Activated CD8-positive, alpha-beta T cell treated with anti-CD3 and anti-CD28 coated beads for 36 hours (primary cell): Measurements from ENCODE around the gene XRCC5. TPM values are rescaled to one million over a fixed set of nuclear protein-coding genes. Genes with fewer than 3 reads are reported as not detected.

Source experiments
- ATAC-seq: fragments of 200-7000 bp; cut with Tn5 transposase; one replicate; pipeline ENCODE4 v1.10.0; 2021; ENCODE audit warnings: mild to moderate bottlenecking, moderate library complexity
- CTCF ChIA-PET: fragments of 350-600 bp; sonication (Branson Sonifier 250); formaldehyde crosslinking; loops from one replicate; lab custom pipeline; 2021; ENCODE audit warnings: antibody characterized with exemption; lab: Charles Lee
- POLR2A ChIA-PET: fragments of 350-600 bp; sonication (Branson Sonifier 250); formaldehyde crosslinking; loops from one replicate; lab custom pipeline; 2021; ENCODE audit warnings: antibody characterized with exemption; lab: Charles Lee
- DNase-seq: peaks from one replicate; pipeline ENCODE4 v3.0.0-alpha.2; 2020
- H3K27ac Mint-ChIP-seq: one replicate; pipeline ENCODE4 v1.8.0; 2021; ENCODE audit warnings: mild to moderate bottlenecking, mixed read lengths
- H3K27me3 Mint-ChIP-seq: one replicate; pipeline ENCODE4 v1.8.0; 2021; ENCODE audit warnings: mixed read lengths
- H3K36me3 Mint-ChIP-seq: one replicate; pipeline ENCODE4 v1.8.0; 2021; ENCODE audit warnings: low read depth, mixed read lengths
- H3K4me1 Mint-ChIP-seq: one replicate; pipeline ENCODE4 v1.8.0; 2021; ENCODE audit warnings: low read depth, mixed read lengths
- H3K4me3 Mint-ChIP-seq: one replicate; pipeline ENCODE4 v1.8.0; 2021; ENCODE audit warnings: mild to moderate bottlenecking, moderate library complexity, mixed read lengths
- H3K9me3 Mint-ChIP-seq: one replicate; pipeline ENCODE4 v1.8.0; 2021; ENCODE audit warnings: mixed read lengths
- CTCF ChIP-seq: fragments of 200-600 bp; IDR thresholded peaks from one replicate; pipeline ENCODE4 v1.8.0; 2022; ENCODE audit warnings: antibody characterized with exemption, mild to moderate bottlenecking
- intact Hi-C: fragments of 100-400 bp; cut with micrococcal nuclease; formaldehyde crosslinking; loops from one replicate; pipeline ENCODE4 v1.10.0; 2022
- total RNA-seq, 2 experiments: library from RNA; stranded (reverse); gene quantifications; one replicate each; pipeline ENCODE4 v1.2.3, GENCODE V29; 2021

Gene XRCC5
- total RNA-seq, 2 experiments from 2014 or later = 541 to 544 TPM

DNA sequence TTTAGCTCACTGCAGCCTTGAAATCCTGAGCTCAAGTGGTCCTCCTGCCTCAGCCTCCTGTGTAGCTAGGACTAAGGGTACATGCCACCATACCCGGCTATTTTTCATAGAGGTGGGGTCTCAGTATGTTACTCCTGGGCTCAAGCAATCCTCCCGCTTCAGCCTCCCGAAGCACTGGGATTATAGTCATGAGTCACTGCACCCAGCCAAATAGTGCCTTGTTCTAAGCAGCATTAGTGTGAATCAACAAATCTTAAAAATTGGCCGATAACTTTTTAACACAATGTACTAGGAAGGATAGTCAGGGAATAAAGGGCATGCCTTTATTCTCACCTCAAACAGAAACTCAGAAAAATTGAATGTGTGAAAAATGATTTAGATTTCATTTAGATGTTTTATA, 51.6 kb downstream of the XRCC5 start:
- ChIA-PET CTCF (no interaction called here), POLR2A (interaction anchor here (0.7 to 1.8 kb wide), 4 partner anchors 15 to 80 kb away, joined by 3 to 5 read pairs (median 4); partner anchors contain the start of genes PECR and TMEM169)
- Mint-ChIP-seq H3K4me3 (no peak overlapping the region), H3K27me3 (no peaks in the 10 kb centered on the region), H3K27ac (no peak overlapping the region), H3K9me3 (no peaks in the 10 kb centered on the region), H3K4me1 (peaks cover 22% of the 10 kb centered on the region), H3K36me3 (peaks cover 76% of the 10 kb centered on the region)
- intact Hi-C loops = no loop called here
- ATAC-seq (no peak), DNase-seq (no peak)
- TF ChIP-seq CTCF = no peak

DNA sequence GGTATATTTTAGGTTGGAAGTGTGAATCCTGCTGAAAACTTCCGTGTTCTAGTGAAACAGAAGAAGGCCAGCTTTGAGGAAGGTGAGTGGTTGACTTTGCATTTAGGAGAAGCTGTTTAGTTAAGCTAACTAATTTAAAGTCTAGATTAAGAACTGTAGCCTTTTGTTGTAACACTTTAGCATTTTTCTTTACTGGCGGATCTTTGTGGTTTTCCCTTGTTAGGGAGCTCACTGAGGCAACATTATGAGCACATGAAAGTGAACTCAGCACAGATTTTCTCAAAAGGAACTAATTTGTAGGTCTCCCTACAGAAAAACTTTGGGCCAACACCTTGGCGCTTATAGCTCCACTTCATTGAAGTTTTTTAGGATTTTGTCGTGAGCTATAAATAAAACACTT, 52.8 kb downstream of the XRCC5 start:
- Mint-ChIP-seq H3K9me3 (no peaks in the 10 kb centered on the region), H3K4me1 (peaks cover 23% of the 10 kb centered on the region), H3K4me3 (no peak overlapping the region), H3K27ac (peak overlapping the region; percentile 71), H3K36me3 (peaks cover 74% of the 10 kb centered on the region), H3K27me3 (no peaks in the 10 kb centered on the region)
- no peak for TF ChIP-seq CTCF
- DNase-seq (no peak), ATAC-seq (no peak)
- ChIA-PET CTCF (interaction anchor here (0.6 to 1.4 kb wide), 4 partner anchors 9 to 61 kb away, joined by 3 to 4 read pairs (median 3); no protein-coding TSS in a partner anchor), POLR2A (interaction anchor here (0.8 to 1.8 kb wide), 5 partner anchors 16 to 41 kb away, joined by 3 to 5 read pairs (median 3); no protein-coding TSS in a partner anchor)
- intact Hi-C loops = no loop called here

- Mint-ChIP-seq H3K27me3 (no peaks in the 10 kb centered on the region), H3K27ac (peak overlapping the region; percentile 1), H3K4me1 (peaks cover 26% of the 10 kb centered on the region), H3K4me3 (no peak overlapping the region), H3K9me3 (no peaks in the 10 kb centered on the region), H3K36me3 (peaks cover 79% of the 10 kb centered on the region)
- POLR2A ChIA-PET = interaction anchor here (0.6 to 1.2 kb wide), 4 partner anchors 16 to 29 kb away, joined by 3 to 5 read pairs (median 4); no protein-coding TSS in a partner anchor
- intact Hi-C loops = no loop called here
- DNase-seq (no peak), ATAC-seq (no peak)
- CTCF ChIA-PET = interaction anchor here (1.1 to 1.8 kb wide), 2 partner anchors 10 to 13 kb away, joined by 3 to 9 read pairs; no protein-coding TSS in a partner anchor
- TF ChIP-seq CTCF = no peak
These were observed 54.4 kb downstream of the XRCC5 start for GRCh38 chr2:216163518-216163917.

- Mint-ChIP-seq H3K27me3 (no peaks in the 10 kb centered on the region), H3K4me1 (peaks cover 31% of the 10 kb centered on the region), H3K9me3 (no peaks in the 10 kb centered on the region), H3K27ac (peak overlapping the region; percentile 1), H3K36me3 (peaks cover 84% of the 10 kb centered on the region), H3K4me3 (no peak overlapping the region)
- CTCF ChIA-PET = interaction anchor here (1.0 to 1.8 kb wide), 3 partner anchors 10 to 55 kb away, joined by 3 to 9 read pairs (median 3); partner anchors contain the start of gene XRCC5
- no peak for TF ChIP-seq CTCF
- ATAC-seq = no peak
- intact Hi-C loops = no loop called here
- POLR2A ChIA-PET = interaction anchor here (0.6 to 1.2 kb wide), 2 partner anchors 24 to 30 kb away, joined by 3 to 4 read pairs; no protein-coding TSS in a partner anchor
- DNase-seq = no peak
These were observed 54.9 kb downstream of the XRCC5 start for GRCh38 chr2:216164087-216164486.

DNA sequence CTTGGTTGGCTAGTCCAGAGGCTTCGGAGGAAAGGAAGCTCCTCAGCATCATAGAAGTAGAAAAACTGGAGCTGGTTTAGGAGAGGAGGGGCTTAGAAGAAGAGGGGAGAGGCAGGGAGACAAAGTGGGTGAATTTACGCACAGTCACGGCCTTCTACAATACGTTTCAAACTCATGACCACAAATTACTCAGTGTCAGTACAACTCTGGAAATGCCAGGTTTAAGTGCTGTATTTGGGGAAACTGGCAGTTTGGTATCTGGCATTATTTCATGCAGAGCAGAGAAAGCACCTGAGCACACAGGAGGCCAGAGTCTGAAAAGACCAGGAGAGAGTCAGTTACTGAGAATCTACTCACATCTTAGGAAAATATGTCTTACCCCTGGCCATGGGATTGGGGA, 55.4 kb downstream of the XRCC5 start:
- intact Hi-C loops = no loop called here
- ATAC-seq = no peak
- Mint-ChIP-seq H3K36me3 (peaks cover 83% of the 10 kb centered on the region), H3K4me3 (no peak overlapping the region), H3K4me1 (peaks cover 32% of the 10 kb centered on the region), H3K27ac (no peak overlapping the region), H3K27me3 (no peaks in the 10 kb centered on the region), H3K9me3 (no peaks in the 10 kb centered on the region)
- TF ChIP-seq CTCF = no peak
- ChIA-PET CTCF (interaction anchor here (1.0 to 1.8 kb wide), 2 partner anchors 11 to 56 kb away, joined by 3 to 9 read pairs; partner anchors contain the start of gene XRCC5), POLR2A (no interaction called here)
- DNase-seq = no peak
